C4-2B (cell line): ENCODE measurements around the gene DPEP3.

Source experiments
- H3K27ac ChIP-seq: fragments of 450-650 bp; 2 replicates; pipeline ENCODE4 v1.5.1; 2017
- ZFX ChIP-seq: fragments of 450-650 bp; IDR thresholded peaks from 2 replicates; pipeline ENCODE4 v1.6.1; 2017
- TF ChIP-seq, protein P1 (sequence below): fragments of 450-650 bp; conservative IDR thresholded peaks from 2 replicates; pipeline ENCODE4 v1.5.1; 2017; ENCODE audit warnings: mild to moderate bottlenecking

The DPEP3 gene

DNA sequence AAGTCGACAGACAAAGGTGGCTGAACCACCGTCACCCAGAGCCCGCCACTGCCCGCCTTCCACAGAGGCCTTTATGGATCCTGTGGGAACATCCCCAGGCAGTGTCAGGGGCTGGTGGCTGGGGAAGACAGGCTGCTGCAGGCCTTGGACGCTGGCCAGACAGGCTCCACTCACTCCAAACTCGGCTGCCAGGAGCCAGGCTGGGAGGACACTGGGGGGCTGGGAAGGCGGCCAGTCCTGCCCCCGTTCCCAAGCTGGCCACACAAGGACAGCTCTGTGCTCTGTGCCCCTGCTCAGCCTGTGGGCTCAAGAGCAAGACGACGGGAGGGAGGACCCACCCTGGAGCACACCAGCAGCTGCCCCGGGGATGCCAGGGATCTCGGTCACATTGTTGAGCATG lies 28.8 kb downstream of the DPEP3 start:
- TF ChIP-seq, protein P1, sequence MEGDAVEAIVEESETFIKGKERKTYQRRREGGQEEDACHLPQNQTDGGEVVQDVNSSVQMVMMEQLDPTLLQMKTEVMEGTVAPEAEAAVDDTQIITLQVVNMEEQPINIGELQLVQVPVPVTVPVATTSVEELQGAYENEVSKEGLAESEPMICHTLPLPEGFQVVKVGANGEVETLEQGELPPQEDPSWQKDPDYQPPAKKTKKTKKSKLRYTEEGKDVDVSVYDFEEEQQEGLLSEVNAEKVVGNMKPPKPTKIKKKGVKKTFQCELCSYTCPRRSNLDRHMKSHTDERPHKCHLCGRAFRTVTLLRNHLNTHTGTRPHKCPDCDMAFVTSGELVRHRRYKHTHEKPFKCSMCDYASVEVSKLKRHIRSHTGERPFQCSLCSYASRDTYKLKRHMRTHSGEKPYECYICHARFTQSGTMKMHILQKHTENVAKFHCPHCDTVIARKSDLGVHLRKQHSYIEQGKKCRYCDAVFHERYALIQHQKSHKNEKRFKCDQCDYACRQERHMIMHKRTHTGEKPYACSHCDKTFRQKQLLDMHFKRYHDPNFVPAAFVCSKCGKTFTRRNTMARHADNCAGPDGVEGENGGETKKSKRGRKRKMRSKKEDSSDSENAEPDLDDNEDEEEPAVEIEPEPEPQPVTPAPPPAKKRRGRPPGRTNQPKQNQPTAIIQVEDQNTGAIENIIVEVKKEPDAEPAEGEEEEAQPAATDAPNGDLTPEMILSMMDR = no peak
- no peak for TF ChIP-seq ZFX
- H3K27ac ChIP-seq = no peak overlapping the region

DNA sequence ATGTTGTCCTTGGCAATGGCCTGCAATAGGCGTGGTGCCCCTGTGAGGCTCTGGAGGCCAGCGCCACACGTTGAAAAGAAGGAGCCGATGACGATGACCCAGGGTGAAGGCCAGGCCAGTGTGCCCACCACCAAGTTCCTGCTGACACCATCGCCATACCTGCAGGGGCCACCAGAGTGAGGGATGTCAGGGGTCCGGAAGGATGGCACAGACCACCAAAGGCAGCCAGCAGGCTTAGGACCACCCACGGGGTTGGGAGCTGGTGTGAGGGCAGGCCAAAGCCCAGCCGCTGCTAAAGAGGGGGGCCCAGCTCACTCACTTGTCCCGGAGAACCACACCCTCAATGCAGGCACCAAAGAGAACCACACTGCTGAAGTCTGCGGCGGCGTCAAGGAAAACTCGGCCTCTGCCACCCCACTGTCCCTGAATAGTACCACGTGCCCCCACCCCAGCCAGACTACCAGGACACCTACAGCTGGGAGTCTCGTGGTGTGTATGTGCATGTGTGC lies 29.9 kb downstream of the DPEP3 start:
- TF ChIP-seq ZFX = no peak
- TF ChIP-seq, protein P1 = no peak

DNA sequence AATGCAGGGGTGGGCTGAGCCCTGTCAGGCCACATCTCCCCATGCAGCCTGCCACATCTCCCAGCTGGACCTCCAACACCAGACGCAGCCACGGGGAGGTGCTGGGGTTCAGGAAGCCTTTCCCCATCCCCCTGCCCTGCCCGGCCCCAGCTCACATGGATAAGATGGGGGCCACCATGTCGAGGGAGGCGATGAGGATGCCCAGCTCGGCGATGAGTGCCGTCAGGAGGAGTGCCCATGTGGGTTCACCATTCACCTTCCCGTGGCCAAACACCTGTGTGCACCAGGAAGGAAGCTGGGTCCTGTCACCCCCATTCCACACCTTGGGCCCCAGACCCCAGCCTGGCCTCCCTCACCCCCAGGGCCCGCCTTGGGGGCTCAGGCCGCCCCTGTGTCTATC lies 30.7 kb downstream of the DPEP3 start:
- TF ChIP-seq, protein P1 = no peak
- no peak for TF ChIP-seq ZFX

More for the DNA sequence above, 29.9 kb downstream of the DPEP3 start:
- H3K27ac ChIP-seq = no peak overlapping the region

DNA sequence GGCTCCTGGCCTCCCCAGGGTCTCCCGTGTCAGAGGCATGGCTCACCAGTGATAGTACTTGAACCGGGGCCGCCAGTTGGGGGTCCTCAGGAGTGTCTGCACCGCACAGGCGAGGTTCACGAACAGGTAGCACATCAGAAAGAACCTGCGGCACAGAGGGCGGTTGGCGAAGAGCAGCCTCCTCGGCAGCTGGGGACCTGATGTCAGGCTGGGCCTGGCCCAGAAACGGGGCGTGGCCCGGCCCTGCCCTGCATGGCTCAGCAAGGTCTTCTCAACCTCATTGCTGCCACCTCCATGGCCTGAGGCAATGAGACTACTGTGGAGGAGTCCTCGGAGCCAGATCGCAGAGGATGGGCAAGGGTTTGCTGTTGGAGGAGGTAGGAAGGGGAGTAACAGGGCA lies 32.3 kb downstream of the DPEP3 start:
- no peak overlapping the region for H3K27ac ChIP-seq
- no peak for TF ChIP-seq ZFX
- TF ChIP-seq, protein P1 = no peak

More for the DNA sequence above, 30.7 kb downstream of the DPEP3 start:
- H3K27ac ChIP-seq = no peak overlapping the region

DNA sequence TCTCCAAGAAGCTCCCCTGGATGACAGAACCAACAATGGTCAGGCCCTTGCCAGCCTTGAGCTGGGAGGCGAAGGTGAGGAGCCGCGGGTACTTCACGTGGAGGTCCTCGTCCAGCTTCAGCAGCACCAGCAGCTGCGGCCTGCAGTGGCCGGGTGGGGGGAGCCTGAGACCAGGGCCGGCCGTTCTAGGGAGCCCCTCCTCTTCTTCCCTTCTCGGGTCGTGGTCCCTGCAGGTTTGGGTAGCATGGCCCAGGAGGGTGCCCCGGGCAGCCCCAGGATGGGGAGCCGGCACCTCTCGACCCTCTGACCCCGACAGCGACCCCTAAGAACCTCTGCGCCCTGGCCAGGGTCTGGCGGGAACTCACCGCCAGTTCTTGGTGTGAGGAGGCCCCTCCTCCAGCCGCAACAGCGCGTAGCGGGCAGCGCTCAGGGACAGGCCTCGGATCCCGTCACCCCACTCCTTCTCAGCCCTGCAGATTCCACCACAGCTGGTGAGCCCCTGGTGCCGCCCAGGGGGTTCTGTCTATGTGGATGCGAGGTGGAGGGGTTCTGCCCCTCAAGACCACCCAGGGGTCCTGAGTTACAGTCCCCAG lies 33.2 kb downstream of the DPEP3 start:
- TF ChIP-seq, protein P1 = no peak; the same call in 1 of the 2 replicates
- TF ChIP-seq ZFX = no peak
- no peak overlapping the region for H3K27ac ChIP-seq

DNA sequence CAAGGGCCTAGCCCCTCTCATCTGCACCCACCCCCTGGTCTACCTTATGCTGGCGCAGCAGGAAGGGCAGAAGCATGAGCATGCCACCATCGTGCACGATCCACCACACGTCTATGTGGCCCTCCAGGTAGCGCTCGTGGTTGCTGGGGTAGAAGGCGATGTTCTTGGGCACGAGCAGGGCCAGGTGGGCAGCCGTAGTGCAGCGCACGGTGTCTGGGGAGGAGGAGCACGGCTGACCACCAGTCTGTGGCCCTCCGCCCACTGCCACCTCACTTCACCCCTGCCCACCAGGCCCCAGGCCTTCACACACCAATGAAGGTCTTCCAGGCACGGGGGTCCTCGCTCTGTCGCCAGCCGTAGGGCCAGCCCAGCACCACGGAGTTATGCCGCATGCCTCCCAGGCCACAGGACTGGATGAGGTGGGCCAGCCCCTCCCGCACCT lies 34.1 kb downstream of the DPEP3 start:
- H3K27ac ChIP-seq = no peak overlapping the region
- TF ChIP-seq, protein P1 = no peak
- no peak for TF ChIP-seq ZFX

DNA sequence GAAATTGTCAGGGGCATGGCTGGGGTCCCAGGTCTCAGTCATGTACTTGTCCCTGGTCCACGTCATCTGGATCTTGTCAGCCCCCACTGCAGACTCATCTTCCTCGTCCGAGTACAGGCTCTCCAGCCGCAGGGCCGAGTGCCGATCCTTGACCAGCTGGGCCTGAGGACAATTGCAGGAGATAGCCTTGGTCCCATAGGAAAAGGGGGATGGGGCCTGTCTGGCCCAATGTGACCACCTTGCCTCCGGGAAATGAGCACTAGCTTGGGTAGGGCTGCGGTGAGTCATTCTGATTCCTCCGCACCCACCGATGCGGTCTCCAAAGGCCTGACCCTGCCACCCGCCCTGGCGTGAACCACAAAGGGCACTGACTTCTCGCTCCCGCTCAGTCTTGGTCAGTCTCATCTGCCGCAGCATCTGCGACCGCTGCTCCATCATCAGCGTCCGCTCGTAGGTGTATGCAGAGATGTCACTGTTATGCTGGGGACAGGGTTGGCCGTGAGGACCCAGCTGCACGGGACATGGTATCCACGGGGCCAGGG lies 34.8 kb downstream of the DPEP3 start:
- TF ChIP-seq ZFX = no peak
- TF ChIP-seq, protein P1 = no peak
- H3K27ac ChIP-seq = no peak overlapping the region
